GM19395 (cell line): ENCODE measurements around the gene TEF.
"Not testable (repeated sequence)": the region's sequence is repeated elsewhere in the genome, so short reads cannot be mapped to it uniquely, and the experiment has no call there.

Experiments
- ATAC-seq: cut with Tn5 transposase; IDR thresholded peaks from one replicate; pipeline ENCODE4 v1.9.1; 2021; ENCODE audit warnings: mild to moderate bottlenecking, moderate library complexity; ENCODE audit not compliant: unreplicated experiment

Gene TEF

DNA sequence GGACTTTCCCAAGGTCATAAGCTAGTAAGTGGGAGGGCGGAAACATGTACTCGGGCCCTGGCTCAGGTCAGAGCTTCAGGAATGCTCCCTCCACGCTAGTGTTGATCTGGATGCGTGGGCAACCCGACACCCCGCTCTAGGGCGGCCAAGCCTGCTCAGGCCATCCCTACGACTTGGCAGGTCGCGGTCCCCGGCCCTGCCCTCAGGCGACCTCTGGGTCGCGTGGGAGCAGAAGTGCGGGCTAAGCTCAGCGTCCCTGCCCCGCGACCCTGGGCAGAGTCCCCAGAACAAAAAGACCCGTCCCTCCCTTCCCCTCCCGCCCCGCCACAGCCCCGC is 781 bp upstream of the TEF start:
- ATAC-seq, result peak; percentile 23

DNA sequence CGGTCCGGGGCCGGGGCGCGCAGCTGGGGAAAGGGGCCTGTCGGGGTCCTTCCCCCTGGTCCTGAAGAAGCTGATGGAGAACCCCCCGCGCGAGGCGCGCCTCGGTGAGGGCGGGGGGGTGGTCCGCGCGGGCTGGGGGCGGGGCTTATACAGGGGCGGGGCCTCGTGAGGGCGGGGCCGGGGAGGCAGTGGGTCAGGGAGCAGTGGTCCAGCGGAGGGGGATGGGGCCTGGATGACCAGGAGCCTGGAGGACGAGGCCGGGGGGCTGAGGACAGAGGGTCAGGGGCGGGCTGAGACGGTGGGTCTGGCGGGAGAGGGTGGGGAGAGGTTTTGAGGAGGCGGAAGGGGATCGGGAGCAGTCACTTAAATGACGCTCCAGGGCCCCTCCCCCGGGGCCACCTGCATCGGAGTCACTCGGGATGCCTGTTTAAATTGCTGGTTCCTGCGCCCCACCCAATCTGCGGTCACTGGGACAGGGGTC is 396 bp downstream of the TEF start:
- ATAC-seq, result peak; percentile 35

DNA sequence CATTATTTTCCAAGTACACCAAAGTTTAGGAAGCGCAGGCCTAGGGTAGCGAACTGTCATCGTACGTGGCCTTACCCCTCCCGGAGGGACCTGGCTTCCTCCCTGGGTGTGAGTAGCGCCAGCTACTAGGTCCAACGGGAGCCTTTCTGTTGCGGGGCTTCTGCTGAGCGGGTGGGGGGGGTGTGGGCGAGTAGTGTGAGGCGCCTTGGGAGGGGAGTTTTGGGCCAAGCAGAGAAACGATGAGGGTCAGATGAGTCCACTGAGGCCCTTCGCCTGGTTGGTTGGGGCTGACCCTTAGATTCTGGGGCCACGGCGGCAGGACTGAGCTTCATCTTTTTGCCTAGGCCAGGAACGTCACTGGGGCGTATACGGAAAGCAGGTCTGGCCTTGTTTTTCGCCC is 868 bp downstream of the TEF start:
- no peak for ATAC-seq

DNA sequence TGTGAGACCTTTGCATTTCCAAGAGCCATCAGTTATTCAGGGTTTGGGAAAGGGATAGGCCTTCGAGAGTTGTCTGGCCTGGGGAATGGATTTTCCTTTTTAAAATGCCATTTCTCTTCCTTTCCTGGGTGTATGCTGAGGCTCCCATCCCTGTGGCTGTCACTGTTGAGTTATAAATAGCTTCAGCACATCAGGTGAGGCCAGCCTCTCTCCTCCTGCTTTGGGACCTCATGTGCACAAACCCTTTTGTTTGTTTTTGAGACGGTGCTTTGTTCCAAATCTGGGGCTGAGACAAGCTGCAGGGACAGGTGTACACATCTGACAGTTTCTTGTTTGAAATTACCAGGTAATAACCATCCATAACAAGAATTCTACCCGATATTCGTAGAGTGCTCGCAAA is 1.3 kb downstream of the TEF start:
- no peak for ATAC-seq

DNA sequence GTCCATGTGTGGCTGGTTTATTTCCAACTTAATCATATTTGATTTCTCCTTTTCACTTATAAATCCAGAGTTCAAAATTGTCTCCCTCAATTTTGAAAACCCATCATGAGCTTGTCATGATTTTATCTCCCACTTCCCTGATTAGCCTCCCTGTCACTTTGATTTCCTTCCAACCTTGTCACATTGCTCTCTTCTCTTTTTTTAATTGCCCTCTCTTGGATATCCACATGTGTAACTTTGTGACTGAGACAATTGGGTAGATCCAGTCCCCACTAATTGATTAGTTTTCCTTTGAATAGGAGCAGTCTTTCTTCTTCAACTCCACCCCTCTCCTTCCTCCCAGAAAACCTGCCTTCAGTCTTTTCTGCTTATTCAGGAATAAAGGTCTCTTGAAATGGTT is 2.4 kb downstream of the TEF start:
- ATAC-seq, result no peak

DNA sequence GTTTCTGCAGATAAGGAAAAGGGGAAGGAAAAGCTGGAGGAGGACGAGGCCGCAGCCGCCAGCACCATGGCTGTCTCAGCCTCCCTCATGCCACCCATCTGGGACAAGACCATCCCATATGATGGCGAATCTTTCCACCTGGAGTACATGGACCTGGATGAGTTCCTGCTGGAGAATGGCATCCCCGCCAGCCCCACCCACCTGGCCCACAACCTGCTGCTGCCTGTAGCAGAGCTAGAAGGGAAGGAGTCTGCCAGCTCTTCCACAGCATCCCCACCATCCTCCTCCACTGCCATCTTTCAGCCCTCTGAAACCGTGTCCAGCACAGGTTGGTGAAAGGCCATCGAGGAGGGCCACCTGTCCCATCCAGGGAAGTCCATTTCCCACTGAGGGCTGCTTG is 5.6 kb downstream of the TEF start:
- no peak for ATAC-seq

DNA sequence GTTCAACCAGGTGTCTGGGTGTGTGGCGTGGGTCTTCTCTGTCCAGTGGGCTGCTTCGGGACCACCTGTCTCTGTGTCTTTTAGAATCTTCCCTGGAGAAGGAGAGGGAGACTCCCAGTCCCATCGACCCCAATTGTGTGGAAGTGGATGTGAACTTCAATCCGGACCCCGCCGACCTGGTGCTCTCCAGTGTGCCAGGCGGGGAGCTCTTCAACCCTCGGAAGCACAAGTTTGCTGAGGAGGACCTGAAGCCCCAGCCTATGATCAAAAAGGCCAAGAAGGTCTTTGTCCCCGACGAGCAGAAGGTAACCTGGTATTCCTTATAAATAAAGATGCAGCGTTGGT is 12.2 kb downstream of the TEF start:
- no peak for ATAC-seq

DNA sequence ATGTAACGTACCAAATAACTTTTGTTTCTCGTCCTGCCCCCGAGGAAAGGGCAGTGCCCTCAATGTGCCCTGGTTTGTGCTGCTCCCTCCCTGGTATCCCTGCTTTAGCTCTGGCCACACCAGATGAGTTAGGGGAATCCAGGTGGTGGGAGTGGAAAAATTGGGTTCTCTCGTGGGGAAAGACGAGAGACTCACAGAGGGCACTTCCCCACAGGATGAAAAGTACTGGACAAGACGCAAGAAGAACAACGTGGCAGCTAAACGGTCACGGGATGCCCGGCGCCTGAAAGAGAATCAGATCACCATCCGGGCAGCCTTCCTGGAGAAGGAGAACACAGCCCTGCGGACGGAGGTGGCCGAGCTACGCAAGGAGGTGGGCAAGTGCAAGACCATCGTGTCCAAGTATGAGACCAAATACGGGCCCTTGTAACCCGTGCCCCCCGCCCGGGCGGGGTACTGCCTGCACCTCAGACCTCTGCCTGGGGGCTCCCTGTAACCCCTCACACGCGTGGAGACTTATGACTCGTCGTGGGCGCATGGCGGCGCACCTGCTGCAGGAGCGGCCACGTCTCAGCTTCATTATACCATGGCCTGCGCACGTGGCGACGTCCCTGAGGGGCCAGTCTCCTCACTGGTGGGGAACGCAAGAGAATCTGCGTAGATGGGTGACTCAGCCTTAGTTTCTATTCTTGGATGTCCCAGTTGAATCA is 13.9 kb downstream of the TEF start:
- ATAC-seq, result no peak

DNA sequence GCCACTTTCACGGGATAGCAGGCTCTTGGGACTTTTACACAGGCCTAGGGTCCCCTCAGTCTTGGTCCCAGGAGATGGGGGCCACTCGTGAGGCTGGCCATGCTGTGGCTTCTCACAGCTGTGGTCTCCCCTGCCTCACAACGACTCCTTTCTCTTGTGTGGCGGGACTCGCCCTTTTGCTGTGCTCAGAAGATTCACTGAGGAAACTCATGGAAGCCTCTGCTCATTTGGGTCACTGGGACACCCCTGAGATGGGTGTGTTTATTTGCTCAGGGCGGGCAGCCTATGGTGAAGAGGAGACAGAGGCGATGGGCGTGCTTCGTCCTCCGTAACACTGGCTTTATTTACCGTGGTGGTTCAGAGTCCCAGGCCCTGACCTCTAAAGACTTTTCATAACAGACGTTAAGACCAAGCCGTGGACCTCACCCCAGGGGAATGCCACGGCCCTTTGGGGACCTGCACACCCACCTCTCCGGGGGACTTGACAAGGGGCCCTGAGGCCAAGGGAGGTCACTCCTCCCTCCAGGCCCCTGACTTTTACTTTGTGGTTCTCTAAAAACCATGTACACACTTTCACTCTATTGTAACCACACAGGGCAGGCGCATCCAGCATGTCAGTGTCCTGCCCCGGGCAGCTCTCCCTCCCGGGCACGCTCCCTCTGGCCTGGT is 15.5 kb downstream of the TEF start:
- ATAC-seq, result no peak

DNA sequence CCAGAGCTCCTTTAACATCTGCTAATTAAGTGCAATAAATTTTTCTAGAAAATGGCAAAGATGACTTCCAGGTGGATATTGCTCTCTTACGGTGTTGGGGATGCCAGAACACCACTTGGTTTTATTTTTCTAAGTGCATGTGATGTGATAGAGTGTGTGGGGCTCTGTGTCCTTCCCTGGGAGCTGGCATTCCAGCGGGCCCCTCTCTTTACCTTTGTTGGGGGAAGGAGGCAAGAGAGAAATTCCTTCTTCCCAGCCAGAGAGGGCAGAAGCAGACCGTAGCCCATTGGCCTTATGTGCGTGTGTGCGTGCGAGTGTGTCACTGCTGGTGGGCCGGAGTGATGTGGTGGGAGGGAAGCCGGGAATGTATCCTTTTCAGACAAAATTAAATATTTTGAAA is 17.2 kb downstream of the TEF start:
- no peak for ATAC-seq

DNA sequence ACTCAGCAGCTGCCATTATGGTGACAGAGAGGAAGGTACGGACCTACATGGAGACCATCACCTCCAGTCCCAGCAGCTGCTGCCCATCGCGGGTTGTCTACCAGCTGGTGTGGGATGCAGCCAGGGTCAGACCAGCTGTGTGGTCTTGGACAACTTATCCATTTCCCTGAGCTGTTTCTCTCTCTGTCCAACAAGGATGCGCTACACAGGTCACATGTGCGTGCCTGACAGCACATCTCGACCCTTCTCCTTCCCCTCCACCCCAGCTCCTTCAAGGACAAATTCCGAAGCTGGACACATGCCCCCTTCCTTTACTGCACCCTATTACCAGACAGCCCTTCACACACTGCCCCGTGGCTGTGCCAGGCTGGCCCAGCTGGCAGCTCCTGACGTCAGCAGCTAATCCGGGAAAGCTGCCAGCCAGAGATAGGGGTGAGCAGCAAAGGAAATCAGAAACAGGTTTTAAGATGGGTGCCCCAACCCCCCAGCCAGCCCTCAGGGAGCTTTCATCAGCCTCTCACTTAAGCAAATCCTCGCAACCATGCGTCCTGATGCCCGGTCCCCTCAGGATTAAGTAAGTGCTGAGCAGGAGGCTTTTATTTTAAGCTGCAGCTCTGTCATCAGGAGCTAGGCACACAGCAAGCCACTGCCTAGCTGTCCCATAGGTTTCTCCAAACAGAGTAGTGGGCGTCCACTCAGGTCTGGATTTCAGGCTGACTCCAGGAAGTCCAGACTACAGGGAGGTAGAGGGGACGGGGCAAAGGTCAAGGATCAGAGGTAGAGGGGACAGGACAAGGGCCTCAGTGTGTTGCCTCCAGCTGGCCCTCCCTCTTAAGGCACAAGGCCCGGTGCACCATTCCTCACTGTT is 20.3 kb downstream of the TEF start:
- no peak for ATAC-seq

DNA sequence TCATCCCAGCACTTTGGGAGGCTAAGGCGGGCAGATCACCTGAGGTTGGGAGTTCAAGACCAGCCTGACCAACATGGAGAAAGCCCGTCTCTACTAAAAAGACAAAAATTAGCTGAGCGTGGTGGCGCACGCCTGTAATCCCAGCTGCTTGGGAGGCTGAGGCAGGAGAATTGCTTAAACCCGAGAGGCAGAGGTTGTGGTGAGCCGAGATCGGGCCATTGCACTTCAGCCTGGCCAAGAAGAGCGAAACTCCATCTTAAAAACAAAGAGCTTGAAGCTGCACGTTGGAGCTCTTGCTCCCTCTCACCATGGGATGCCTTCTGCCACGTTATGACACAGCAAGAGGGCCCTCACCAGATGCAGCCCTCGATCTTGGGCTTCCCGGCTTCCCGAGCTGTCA is 21.1 kb downstream of the TEF start:
- ATAC-seq, result not testable (repeated sequence)

DNA sequence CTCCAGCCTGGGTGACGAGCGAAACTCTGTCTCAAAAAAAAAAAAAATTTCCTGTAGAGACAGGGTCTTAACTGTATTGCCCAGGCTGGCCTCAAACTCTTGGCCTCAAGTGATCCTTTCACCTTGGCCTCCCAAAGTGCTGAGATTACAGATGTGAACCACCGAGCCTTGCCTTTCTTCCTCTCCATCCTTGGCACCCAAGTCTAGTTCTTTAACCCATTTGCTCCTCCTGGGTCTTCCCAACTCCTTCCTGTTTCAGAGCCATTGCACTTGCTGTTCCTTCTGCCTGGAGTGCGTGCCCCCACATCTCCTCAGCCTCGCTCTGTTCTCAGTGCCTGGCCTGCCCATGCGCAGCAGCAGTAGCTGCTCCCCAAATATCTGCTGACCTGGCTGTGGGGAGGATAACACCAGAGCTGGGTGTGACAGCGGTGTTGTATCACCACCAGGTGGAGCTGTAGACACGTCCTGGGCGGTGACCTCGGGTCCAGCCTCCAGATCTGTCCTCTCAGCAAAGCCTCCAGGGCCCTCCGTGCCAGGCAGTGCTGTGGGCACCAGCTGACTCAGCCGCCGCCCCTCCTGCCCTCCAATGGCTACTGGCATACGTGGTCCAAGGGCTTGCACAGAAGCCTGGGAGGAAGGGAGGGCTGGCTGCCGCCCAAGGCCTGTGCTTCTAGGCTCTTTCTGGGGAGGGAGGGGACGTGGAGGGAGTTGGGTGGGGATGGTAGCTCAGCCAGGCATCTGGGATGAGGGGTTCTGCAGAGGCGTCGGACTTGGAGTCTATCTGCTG is 22.0 kb downstream of the TEF start:
- ATAC-seq, result peak; percentile 61

DNA sequence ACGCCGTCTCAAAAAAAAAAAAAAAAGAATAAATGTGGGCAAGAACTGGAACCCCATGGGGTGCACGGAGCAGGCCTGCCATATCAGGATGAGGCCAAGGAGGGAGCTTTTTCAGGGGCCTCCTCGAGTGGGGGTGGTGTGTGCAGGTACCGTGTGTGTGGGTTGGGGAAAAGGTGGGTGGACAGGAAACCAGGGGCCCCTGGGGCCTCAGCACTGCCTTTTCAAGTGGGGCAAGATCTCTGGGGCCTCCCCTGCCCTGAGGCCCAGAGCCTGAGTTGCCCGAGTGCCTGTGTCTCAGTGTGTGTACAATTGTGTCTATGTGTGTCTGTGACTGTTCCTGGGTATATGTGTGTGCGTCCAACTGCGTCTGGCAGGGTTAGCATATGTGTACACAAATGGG is 23.8 kb downstream of the TEF start:
- no peak for ATAC-seq

DNA sequence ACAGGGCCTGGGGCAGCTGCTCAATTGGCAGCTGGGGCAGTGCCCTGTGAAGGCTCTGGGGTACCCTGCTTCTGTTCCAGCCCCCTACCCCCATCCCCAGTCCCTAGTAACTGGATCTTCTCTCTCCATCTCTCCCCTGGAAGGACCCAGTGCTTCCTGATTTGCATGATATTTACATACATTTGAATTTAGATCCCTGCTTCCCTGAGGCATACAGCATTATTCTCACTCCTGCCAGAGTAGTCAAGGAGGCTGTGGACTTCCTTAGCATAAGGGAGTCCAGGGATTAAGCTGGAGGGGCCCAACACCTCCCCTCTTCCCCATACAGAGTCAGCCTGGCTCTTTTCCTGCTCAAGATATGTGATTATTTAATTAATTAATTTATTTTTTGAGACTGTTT is 24.7 kb downstream of the TEF start:
- ATAC-seq, result no peak

DNA sequence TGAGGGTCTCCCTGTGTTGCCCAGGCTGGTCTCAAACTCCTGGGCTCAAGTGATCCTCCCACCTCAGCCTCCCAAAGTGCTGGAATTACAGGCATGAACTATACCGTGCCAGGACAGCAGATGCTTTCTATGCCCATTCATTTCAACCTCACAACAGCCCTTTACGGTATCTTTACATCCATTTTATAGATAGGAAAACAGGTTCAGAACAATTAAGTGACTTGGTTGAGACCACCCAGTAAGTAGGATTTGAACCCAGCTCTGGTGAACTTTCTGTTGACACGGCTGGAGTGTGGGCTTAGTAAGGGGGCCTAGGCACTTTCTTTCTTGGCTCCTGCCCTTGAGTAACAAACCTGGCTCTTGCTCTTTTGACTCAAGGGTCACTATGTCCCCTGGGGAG is 25.7 kb downstream of the TEF start:
- ATAC-seq, result no peak

DNA sequence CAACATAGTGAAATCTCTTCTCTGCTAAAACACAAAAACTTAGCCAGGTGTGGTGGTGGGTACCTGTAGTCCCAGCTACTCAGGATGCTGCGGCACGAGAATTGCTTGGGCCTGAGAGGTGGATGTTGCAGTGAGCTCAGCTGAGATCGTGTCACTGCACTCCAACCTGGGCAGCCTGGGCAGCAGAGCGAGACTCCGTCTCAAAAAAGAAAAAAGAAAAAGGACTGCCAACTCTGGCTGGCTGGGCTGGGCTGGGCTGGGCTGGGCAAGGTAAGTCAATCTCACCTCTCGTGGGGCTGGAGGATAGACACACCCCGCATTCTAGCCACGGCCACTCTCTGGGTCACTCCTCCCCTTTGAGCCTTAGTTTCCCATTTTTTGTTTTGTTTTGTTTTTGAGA is 26.9 kb downstream of the TEF start:
- no peak for ATAC-seq

DNA sequence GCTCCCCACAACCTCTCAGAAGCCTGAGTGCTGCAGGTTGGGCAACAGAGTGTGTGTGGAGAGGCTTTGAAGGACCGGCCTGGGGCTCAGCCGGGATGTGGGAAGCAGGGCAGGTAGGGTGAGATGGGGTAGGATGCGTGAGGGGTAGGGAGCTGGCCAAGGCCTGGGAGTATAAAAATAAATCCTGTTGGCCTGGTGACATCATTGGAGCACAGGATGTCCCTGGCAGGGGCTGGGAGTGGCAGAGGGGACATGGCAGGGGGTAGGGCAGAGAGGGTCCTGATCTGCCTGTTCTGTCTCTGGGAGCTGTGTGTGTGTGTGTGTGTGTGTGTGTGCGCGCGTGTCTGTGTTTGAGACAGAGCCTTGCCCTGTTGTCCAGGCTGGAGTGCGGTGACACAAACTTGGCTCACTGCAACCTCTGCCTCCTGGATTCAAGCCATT is 28.6 kb downstream of the TEF start:
- ATAC-seq, result no peak

DNA sequence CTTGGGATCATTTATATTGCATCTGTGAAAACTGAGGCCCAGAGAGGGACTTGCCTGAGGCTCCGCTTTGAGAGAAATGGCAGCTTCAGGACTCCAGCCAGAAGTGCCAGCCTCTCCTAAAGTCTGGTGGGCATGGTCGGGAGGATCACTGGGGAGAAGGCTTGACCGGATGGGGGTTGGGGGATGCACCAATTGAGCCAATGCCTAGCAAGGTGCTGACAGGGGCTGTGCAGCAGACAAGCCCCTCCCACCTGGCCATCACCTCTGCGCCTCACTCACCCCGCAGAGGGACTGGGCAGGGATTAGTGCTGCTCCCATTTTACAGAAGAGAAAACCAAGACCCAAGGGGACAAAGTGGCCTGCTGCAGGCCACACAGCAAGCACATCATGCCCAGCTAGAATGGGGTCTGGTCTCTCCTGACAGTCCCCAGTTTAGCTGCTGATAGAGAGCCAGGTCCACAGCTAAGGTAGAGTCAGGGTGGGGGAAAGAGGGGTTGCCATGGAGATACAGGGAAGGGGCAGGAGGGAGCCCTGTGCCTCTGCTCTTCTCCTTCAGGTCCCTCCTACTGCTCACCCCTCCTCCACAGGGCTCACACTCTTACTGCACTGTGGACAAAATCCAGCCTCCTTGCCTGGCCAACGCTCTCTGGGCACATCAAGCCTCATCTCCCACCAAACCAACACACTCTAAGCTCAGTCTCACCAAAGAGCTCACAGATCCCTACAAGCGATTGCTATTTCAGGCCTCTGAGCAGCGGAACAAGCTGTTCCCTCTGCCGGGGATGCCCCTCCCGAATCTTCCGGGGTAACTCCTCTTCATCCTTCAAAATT is 29.5 kb downstream of the TEF start:
- ATAC-seq, result no peak

DNA sequence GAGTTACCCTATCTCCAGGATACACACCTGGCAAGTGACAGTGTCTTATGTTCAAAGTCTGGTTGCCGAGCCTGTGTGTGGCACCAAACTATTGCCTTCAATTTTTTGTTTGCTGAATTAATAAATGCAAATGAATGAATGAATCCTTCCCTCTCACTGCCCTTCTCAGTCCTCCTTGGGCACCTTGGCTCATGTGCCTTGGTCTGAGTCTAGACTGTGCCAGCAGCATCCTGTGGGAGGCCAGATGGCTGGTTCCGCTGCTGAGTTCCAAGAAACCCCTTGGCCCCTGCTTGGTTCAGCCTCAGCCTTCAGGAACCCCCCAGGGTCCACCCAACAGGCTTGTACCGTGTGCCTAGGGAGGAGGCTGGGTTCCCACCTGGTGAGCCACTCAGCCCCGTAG is 33.8 kb downstream of the TEF start:
- no peak for ATAC-seq
